GOT3 (cell line): ENCODE results near the gene FLNA.
A peak's percentile ranks its signal among the peaks of the same experiment; 100 is the strongest.
"Not testable (repeated sequence)": the region's sequence is repeated elsewhere in the genome, so short reads cannot be mapped to it uniquely, and the experiment has no call there.

Experiments
- DNase-seq: peaks from one replicate; lab custom pipeline; 2025; ENCODE audit warnings: mixed read lengths; lab: John Stamatoyannopoulos, UW

Gene FLNA, protein sequence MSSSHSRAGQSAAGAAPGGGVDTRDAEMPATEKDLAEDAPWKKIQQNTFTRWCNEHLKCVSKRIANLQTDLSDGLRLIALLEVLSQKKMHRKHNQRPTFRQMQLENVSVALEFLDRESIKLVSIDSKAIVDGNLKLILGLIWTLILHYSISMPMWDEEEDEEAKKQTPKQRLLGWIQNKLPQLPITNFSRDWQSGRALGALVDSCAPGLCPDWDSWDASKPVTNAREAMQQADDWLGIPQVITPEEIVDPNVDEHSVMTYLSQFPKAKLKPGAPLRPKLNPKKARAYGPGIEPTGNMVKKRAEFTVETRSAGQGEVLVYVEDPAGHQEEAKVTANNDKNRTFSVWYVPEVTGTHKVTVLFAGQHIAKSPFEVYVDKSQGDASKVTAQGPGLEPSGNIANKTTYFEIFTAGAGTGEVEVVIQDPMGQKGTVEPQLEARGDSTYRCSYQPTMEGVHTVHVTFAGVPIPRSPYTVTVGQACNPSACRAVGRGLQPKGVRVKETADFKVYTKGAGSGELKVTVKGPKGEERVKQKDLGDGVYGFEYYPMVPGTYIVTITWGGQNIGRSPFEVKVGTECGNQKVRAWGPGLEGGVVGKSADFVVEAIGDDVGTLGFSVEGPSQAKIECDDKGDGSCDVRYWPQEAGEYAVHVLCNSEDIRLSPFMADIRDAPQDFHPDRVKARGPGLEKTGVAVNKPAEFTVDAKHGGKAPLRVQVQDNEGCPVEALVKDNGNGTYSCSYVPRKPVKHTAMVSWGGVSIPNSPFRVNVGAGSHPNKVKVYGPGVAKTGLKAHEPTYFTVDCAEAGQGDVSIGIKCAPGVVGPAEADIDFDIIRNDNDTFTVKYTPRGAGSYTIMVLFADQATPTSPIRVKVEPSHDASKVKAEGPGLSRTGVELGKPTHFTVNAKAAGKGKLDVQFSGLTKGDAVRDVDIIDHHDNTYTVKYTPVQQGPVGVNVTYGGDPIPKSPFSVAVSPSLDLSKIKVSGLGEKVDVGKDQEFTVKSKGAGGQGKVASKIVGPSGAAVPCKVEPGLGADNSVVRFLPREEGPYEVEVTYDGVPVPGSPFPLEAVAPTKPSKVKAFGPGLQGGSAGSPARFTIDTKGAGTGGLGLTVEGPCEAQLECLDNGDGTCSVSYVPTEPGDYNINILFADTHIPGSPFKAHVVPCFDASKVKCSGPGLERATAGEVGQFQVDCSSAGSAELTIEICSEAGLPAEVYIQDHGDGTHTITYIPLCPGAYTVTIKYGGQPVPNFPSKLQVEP (N-terminal part only)

DNA sequence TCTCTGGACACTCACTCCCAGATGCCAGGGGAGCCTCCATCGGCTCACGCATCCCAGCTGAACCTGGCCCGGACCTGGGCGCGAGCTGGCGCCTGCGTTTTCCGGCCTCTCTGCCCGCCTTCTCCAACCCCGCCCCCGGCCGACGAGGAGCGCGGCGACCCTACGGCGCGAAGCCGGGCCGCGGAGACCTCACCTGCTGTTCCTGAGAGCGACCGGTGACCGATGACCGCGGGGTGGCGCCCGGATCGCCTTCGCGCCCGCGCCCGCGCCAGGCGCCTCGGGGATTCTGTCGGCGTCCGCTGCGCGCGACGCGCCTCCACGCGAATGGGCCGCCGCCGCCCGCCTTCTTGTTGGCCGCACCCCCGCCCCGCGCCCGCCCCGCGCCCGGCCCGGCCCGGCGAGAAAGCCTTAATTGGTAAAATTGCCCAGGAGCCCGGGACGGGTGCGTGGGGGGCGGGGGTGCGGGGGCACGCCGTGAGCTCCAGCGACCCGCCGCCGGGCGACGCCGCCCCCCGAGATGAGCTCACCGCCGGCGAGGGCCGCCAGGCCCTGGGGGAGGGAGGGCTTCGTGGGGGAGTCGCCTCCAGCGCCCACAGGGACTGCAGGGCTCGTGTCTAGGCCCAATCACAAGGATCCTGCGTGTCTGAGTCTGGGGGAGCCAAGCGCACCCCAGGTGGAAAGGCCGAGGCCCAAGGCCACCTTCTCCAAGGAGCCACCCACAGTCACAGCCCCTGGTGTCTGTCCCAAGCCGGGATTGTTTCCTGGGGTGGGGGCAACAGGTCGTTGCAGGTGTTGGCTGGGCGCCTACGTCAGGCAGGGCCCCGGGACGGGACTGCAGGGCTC lies at the start of gene FLNA:
Gene FLNA (minus strand): TSS at position 322 of the 843 bp plus-strand sequence. CDS start 3,389 bp downstream, outside the sequence.
- no peak for DNase-seq

- DNase-seq, result no peak
These were observed 45.9 kb upstream of the FLNA start for GRCh38 chrX:154420402-154420756.

DNA sequence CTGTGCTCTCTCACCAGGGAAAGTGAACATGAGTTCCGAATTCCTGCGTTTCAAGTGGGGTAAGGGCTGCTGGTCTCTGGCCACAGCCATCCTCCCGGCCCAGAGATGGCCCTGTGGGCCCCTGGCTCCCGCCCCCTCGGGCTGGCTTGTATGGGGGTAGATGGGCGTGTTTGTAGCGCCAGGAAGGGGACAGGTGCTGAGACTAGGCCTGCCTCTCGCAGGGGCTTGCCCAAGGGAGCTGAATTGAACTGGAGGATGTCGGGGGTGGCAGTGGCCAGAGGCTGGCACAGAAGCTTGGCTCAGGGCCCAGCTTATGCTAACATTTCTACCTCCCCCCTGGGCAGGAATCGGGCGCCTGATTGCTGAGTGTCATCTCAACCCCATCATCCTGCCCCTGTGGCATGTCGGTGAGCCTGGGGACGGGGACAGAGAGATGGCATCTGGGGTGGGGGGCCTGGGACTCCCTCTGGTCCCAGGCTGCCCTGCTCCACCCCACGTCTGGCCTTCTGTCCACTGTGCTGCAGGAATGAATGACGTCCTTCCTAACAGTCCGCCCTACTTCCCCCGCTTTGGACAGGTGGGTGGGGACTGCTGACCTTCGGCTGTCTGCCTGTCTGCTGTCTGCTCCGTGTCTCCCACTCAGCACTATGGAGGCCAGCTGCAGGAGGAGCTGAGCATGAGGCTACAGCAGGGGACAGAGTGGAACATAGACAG lies 45.4 kb upstream of the FLNA start:
- DNase-seq, result no peak

GRCh38 chrX:154419189-154419588 lies 44.8 kb upstream of the FLNA start:
- no peak for DNase-seq

DNA sequence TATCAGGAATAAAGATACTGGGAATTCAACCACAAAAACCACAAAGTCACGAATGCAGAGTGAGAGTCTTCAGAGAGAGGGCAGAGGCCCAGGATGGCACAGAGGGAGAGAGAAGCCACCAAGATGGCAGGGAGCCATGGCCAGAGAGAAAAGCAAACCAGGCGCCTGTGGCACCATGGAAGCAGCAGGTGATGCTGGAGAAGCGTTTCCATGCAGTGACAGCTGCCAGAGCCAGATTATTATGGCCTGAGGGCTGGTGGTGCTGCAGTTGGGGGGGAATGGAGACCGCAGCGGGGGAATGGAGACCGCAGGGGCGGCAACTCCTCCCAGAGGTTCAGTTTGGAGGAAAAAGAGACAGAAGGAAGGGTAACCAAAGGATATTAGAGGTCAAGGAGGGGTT lies 42.7 kb upstream of the FLNA start:
- no peak for DNase-seq

DNA sequence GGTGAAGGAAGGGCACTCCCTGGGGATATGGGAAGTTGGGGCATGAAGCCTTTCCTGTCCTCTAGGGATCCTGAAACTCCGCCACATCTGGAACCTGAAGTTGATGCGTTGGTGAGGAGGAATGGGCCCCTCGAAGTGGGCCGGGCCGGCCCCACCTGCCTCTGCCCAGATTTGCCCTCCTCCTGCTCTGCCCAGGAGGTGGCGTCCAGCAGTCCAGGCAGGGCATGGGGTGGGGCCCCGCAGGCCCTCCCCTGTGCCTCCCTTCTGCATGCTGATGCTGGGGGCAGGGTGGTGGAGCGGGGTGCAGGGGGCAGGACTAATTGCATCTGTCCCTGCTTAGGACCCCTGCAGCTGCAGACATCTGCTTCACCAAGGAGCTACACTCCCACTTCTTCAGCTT lies 38.7 kb upstream of the FLNA start:
- DNase-seq, result no peak

GRCh38 chrX:154412468-154412867 lies 38.0 kb upstream of the FLNA start:
- DNase-seq, result no peak

GRCh38 chrX:154411981-154412340 lies 37.5 kb upstream of the FLNA start:
- no peak for DNase-seq

DNA sequence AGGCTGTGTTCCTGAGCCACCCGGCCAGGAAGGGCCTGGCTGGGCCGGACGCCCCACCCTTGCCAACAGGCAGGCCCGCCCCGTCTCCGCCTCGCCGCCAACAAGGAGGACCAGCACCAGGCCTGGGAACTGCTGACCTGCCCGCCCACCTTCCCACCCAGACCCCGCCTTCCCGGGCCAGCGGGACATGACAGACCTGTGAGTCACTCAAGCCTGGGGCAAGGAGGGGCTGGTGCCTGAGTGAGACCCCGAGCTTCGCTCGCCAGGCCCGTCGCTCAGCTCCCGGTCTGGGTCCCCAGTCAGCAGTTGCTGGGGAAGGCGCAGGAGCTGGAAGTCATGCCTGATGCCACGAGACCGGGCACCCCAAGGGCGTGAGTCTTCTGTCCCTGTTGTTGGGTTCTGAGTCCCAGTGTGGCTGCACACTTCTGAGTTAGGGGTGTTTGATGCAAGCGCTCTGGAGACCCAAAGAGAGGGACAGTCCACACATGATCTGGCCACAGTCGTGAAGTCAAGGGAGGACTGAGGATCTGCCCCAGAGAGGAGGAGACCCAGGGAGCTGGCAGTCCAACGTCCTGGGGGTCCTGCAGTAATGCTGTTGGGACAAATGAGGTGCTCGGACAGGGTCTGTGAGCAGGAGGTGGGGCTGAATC lies 34.9 kb upstream of the FLNA start, which contains the start of gene DNASE1L1:
Gene DNASE1L1 (minus strand): TSS at position 33 of the 650 bp plus-strand sequence. CDS start 3,686 bp downstream, outside the sequence.
- peak; percentile 55 for DNase-seq

DNA sequence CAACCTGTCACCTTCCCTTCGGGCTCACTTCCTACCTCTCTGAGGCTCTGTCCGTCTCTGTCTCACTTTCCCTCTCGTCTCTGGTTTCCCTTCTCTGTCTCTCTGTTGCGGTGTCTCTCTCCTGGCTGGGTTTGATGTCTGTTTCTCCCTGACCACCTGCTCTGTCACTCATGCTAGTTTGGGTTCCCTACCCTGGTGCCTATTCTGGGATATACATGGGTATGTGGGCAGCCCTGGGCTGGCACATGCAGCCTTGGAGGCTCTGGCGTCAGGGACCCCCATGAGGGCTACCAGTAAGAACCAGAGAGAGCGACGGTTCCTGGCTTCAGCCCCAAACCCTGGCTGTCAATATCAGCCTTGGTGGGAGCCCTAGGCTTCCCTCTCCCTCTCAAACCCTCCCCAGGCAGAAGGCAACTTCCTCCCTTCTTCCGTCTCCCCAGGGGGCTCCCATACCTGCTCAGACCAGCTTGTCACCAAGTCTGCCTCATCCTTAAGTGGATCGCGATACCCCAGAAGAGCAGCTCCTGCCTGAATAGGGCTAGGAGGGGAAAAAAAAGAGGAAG lies 34.3 kb upstream of the FLNA start:
- DNase-seq, result no peak

DNA sequence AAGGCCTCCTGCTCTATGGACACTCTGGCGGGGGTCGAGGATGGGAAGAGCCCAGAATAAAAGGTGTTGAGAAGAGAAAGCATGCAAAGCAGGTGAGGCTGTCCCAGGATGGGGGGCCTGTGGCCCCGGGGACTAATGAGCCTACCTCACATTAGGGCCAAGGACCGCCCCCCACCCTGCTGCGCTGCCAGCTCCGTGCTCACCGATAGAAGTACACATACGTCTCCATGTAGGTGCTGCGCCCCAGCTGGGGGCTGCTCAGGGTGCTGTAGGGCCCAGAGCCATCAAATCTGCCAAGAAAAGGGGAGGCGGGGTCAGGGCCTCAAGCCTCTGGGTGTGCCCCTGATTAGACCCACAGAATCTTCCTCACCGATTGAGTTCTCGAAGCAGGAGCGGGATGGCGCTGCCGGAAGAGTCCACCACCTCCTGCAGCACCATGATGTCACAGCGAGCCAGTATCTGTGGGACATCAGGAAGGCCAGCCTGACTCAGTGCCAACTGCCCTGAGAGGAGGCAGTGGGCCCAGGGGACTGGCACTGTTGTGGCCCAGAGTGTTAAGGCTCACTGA lies 30.3 kb upstream of the FLNA start:
- DNase-seq, result no peak

- no peak for DNase-seq
These were observed 29.4 kb upstream of the FLNA start for GRCh38 chrX:154403858-154404257.

- DNase-seq, result no peak
These were observed 28.8 kb upstream of the FLNA start for GRCh38 chrX:154403192-154403591.

GRCh38 chrX:154402622-154403127 lies 28.2 kb upstream of the FLNA start:
- DNase-seq, result no peak

DNA sequence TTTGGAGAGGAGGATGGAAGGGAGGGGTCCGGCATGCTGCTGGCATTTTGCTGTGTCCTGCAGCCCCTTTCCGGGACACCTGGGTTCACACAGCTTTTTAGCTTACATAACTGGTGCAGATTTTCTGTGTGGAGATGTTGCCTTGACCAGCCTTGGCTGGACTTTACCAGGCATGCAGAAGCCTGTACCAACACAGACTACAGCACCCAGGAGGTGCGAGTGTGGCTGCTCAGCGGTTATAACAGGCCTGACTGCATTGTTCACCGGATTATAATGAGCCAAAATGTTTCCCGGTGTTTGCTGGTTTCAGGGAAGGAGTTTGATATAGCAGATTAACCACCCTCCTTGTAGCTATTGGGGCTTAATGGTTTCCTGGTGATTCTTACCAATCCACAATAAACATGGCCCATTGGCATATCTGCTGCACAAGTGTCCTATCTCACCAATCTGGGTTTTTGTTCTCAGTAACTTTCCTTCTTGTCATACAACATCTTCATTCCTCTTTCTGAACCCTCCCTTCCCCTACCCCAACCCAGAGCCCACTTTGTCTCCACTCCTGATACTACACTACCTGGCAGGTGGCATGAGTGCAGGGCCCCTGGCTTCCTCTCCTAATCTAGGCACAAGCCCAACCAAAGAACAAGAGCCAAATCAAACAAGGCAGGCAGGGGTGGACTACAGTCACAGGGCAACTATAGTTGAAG lies 27.6 kb upstream of the FLNA start:
- DNase-seq, result no peak

- no peak for DNase-seq
These were observed 26.8 kb upstream of the FLNA start for GRCh38 chrX:154401045-154401799.

DNA sequence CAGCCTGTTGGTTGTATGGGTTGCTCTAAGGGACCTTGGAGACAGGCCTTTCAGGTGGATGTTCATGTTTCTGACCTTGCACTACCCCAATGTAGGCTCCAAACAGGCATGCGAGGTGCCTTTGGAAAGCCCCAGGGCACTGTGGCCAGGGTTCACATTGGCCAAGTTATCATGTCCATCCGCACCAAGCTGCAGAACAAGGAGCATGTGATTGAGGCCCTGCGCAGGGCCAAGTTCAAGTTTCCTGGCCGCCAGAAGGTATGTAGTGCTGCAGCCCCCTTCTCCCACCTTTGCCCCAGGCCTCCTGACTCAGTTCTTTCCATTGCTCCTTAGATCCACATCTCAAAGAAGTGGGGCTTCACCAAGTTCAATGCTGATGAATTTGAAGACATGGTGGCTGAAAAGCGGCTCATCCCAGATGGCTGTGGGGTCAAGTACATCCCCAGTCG lies 26.0 kb upstream of the FLNA start:
- not testable (repeated sequence) for DNase-seq
